ENCODE results near the gene ICOS. TPM values are rescaled to one million over a fixed set of nuclear protein-coding genes. Genes with fewer than 3 reads are reported as not detected.
A peak's percentile ranks its signal among the peaks of the same experiment; 100 is the strongest.

The ICOS gene
- total and polyA plus RNA-seq, 2 of the 4 experiments (the other 2 are of a cell fraction): not detected

DNA sequence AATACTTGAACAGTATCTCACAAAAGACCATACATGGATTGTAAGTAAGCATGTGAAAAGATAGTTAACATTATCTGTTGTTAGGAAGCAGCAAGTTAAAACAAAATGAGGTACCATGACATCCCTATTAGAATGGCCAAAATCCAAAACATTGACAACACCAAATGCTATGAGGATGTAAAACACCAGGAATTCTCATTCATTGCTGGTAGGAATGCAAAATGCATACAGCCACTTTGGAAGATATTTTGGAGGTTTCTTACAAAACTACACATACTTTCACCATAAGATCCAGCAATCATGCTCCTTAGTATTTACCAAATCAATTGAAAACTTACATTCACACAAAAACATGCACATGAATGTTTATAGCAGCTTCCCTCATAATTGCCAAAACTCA lies 30.9 kb upstream of the ICOS start:
- no peaks in the 10 kb centered on the region for H4K20me1 ChIP-seq (ENCODE audit: insufficient read depth, low read length)
- POLR2A ChIA-PET (ENCODE audit: unreplicated experiment): interaction anchor here (0.6 kb wide), 1 partner anchor 440 kb away, joined by 4 read pairs; no protein-coding TSS in a partner anchor
- ATAC-seq (ENCODE audit: low read depth) (no peak), DNase-seq (peak; percentile 33)
- no peak overlapping the region for H4K91ac ChIP-seq (ENCODE audit: insufficient read depth, low read depth, low read length)
- H3K9me1 ChIP-seq (ENCODE audit: insufficient read depth, low read length): no peaks in the 10 kb centered on the region
- peaks cover 2% of the 10 kb centered on the region; the same call in 1 of the 2 replicates for H3K27me3 ChIP-seq (ENCODE audit: control insufficient read depth, insufficient read depth, low read length)
- peaks cover 3% of the 10 kb centered on the region; the same call in 1 of the 2 replicates for H3K4me1 ChIP-seq (ENCODE audit: control insufficient read depth, insufficient read depth, low read length)
- no peak overlapping the region for H2AK9ac ChIP-seq (replicated peaks; ENCODE audit: low read depth, low read length, poor library complexity)
- H2AK5ac ChIP-seq (ENCODE audit: low read depth, low read length): no peak overlapping the region
- no peak overlapping the region for H3K4ac ChIP-seq (ENCODE audit: low read depth, low read length)
- H3K9me3 ChIP-seq (ENCODE audit: control insufficient read depth, insufficient read depth, low read length): 0 out of 2 replicates have a peak, but pooled peaks cover 3% of the 10 kb centered on the region
- no peaks in the 10 kb centered on the region for H3K79me1 ChIP-seq (ENCODE audit: low read depth in 1 of 2, low read length in 2 of 2)
- H2BK5ac ChIP-seq (ENCODE audit: low read depth, low read length, poor library complexity, severe bottlenecking): no peak overlapping the region
- H3K56ac ChIP-seq (ENCODE audit: extremely low read depth, insufficient read depth, low read length): no peak overlapping the region
- no peak overlapping the region for H2BK120ac ChIP-seq (ENCODE audit: low read depth, low read length)
- H2BK15ac ChIP-seq (ENCODE audit: low read depth, low read length): no peak overlapping the region
- no peak overlapping the region for H4K5ac ChIP-seq (ENCODE audit: low read depth, low read length)
- in situ Hi-C loops (cut with MboI; ENCODE audit: low sequenced_read_pairs) (loop anchor here (25.0 kb wide), 1 partner anchor 1318 kb away; no protein-coding TSS in a partner anchor), intact Hi-C loops (cut with micrococcal nuclease) (loop anchor here (5.0 kb wide), 2 partner anchors 88 to 253 kb away; no protein-coding TSS in a partner anchor), dilution Hi-C loops (cut with HindIII; ENCODE audit: low sequenced_read_pairs, unreplicated experiment) (no loop called here)
- H3K18ac ChIP-seq (ENCODE audit: low read depth, low read length): no peak overlapping the region
- CTCF ChIA-PET: interaction anchor here (0.7 to 0.8 kb wide), 2 partner anchors 18 to 48 kb away, joined by 3 read pairs; no protein-coding TSS in a partner anchor
- no peak overlapping the region for H3K14ac ChIP-seq (replicated peaks; ENCODE audit: low read depth, low read length)
- no peak overlapping the region for H2AFZ ChIP-seq (replicated peaks; ENCODE audit: low read length, poor library complexity)
- TF ChIP-seq CTCF (conservative IDR thresholded peaks at IDR 0.05; ENCODE audit: low read depth, low read length) (no peak), RCOR1 (IDR thresholded peaks at IDR 0.05; ENCODE audit: insufficient replicate concordance, low read length) (no peak), RAD21 (IDR thresholded peaks at IDR 0.05; ENCODE audit: low read length) (no peak), NFE2L2 (IDR thresholded peaks at IDR 0.05; ENCODE audit: low read depth, low read length) (no peak), POLR2A (IDR thresholded peaks at IDR 0.05; ENCODE audit: low read depth, low read length) (no peak), RFX5 (IDR thresholded peaks at IDR 0.05; ENCODE audit: low read depth, low read length) (no peak), BHLHE40 (IDR thresholded peaks at IDR 0.05; ENCODE audit: low read depth, low read length) (no peak), MAZ (IDR thresholded peaks at IDR 0.05; ENCODE audit: borderline replicate concordance, low read depth, low read length) (no peak), CEBPB (IDR thresholded peaks at IDR 0.05; ENCODE audit: low read depth, low read length) (no peak), MAFK (IDR thresholded peaks at IDR 0.05; ENCODE audit: low read depth, low read length) (no peak), SMC3 (IDR thresholded peaks at IDR 0.05; ENCODE audit: low read depth, low read length) (no peak), MXI1 (IDR thresholded peaks at IDR 0.05; ENCODE audit: borderline replicate concordance, low read depth, low read length) (no peak), CHD1 (IDR thresholded peaks at IDR 0.05; ENCODE audit: low read depth, low read length) (no peak), FOS (IDR thresholded peaks at IDR 0.05; ENCODE audit: low read depth, low read length) (no peak)
- TF ChIP-seq, protein P1, sequence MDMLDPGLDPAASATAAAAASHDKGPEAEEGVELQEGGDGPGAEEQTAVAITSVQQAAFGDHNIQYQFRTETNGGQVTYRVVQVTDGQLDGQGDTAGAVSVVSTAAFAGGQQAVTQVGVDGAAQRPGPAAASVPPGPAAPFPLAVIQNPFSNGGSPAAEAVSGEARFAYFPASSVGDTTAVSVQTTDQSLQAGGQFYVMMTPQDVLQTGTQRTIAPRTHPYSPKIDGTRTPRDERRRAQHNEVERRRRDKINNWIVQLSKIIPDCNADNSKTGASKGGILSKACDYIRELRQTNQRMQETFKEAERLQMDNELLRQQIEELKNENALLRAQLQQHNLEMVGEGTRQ (IDR thresholded peaks at IDR 0.05; ENCODE audit: low read depth, low read length): no peak
- TF ChIP-seq, protein P2, sequence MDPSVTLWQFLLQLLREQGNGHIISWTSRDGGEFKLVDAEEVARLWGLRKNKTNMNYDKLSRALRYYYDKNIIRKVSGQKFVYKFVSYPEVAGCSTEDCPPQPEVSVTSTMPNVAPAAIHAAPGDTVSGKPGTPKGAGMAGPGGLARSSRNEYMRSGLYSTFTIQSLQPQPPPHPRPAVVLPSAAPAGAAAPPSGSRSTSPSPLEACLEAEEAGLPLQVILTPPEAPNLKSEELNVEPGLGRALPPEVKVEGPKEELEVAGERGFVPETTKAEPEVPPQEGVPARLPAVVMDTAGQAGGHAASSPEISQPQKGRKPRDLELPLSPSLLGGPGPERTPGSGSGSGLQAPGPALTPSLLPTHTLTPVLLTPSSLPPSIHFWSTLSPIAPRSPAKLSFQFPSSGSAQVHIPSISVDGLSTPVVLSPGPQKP (IDR thresholded peaks at IDR 0.05; ENCODE audit: borderline replicate concordance, low read depth, low read length): no peak
- no peak overlapping the region for H4K8ac ChIP-seq (ENCODE audit: low read depth in 2 of 2, low read length in 2 of 2)
- H3K4me3 ChIP-seq (ENCODE audit: insufficient read depth, low read depth, low read length): no peak overlapping the region
- H3K36me3 ChIP-seq (ENCODE audit: control insufficient read depth, insufficient read depth, low read length): no peaks in the 10 kb centered on the region
- no peak overlapping the region for H2BK20ac ChIP-seq (ENCODE audit: low read depth, low read length)
- BruUV-seq (replicated peaks): no TSS peak
- no peak overlapping the region for H3K27ac ChIP-seq (ENCODE audit: insufficient read depth, low read length)
- no peak overlapping the region for H3K4me2 ChIP-seq (ENCODE audit: low read depth, low read length)
- H3K9ac ChIP-seq (ENCODE audit: low read depth, low read length): no peak overlapping the region
- H3K23ac ChIP-seq (ENCODE audit: low read depth, low read length): no peak overlapping the region

All from IMR-90 (cell line).